Erythroblast (primary cell): Measurements from ENCODE around the gene USP10.

Experiments used
- GATA1 ChIP-seq: IDR thresholded peaks from 2 replicates; pipeline ENCODE4 v1.6.1; 2011; ENCODE audit warnings: low read depth, mild to moderate bottlenecking, control low read depth, low read length, moderate library complexity
- POLR2A ChIP-seq: IDR thresholded peaks from 2 replicates; pipeline ENCODE4 v1.6.1; 2011; ENCODE audit warnings: mild to moderate bottlenecking, low read length

- TF ChIP-seq POLR2A, result no peak
- TF ChIP-seq GATA1, result no peak
These were observed 45.6 kb upstream of the USP10 start for GRCh38 chr16:84654238-84654637.
